Sigmoid colon (tissue), 7 donors: ENCODE measurements around the gene SLC9A9. TPM values are rescaled to one million over a fixed set of nuclear protein-coding genes. Genes with fewer than 3 reads are reported as not detected.

Experiments
- DNase-seq: peaks from one replicate; pipeline ENCODE4 v3.0.0-alpha.2; 2019
- H3K27ac ChIP-seq, 4 donors: fragments of 200-600 bp; sonication (generic); one replicate each; pipeline ENCODE4 v1.5.1; 2016 to 2019; ENCODE audit warnings: mild to moderate bottlenecking in 1 of 4
- H3K27me3 ChIP-seq, 3 donors: fragments of 200-600 bp; sonication (generic); one replicate each; pipeline ENCODE4 v1.5.1; 2019; ENCODE audit warnings: mild to moderate bottlenecking in 1 of 3
- H3K36me3 ChIP-seq, 4 donors: fragments of 200-600 bp; sonication (generic); one replicate each; pipeline ENCODE4 v1.5.1; 2016 to 2019
- H3K4me1 ChIP-seq, 4 donors: fragments of 200-600 bp; sonication (generic); one replicate each; pipeline ENCODE4 v1.5.1; 2017 to 2019
- H3K4me3 ChIP-seq, 4 donors: fragments of 200-600 bp; sonication (generic); one replicate each; pipeline ENCODE4 v1.5.1; 2017 to 2019; ENCODE audit warnings: mild to moderate bottlenecking in 2 of 4, moderate library complexity in 1 of 4
- H3K9me3 ChIP-seq, 4 donors: fragments of 200-600 bp in 3 of 4; sonication (generic) in 3 of 4; one replicate each; pipeline versions ENCODE4 v1.5.1 to v1.6.1; 2013 to 2019
- CTCF ChIP-seq, 4 experiments: fragments of 450-650 bp in 3 of 4; fragments of 200-600 bp in 1 of 4; IDR thresholded peaks; one replicate each; pipeline ENCODE4 v1.5.1; 2016 to 2019; ENCODE audit warnings: antibody characterized with exemption in 4 of 4, mild to moderate bottlenecking in 3 of 4, moderate library complexity in 2 of 4
- EP300 ChIP-seq, 4 donors: sonication (generic); formaldehyde crosslinking; IDR thresholded peaks; one replicate each; pipeline ENCODE4 v1.6.1; 2017; ENCODE audit warnings: antibody characterized with exemption in 4 of 4
- POLR2A ChIP-seq, 2 donors: fragments of 450-650 bp; IDR thresholded peaks; one replicate each; pipeline ENCODE4 v1.6.1; 2016; ENCODE audit warnings: antibody characterized with exemption in 2 of 2, mild to moderate bottlenecking in 2 of 2, moderate library complexity in 2 of 2
- POLR2AphosphoS5 ChIP-seq, 4 donors: sonication (generic); formaldehyde crosslinking; IDR thresholded peaks; one replicate each; pipeline ENCODE4 v1.6.1; 2017; ENCODE audit warnings: antibody characterized with exemption in 4 of 4
- WGBS, 2 donors: extraction: QIAGEN DNeasy Blood & Tissue Kit; methylation state at CpG; one replicate each; pipeline ENCODE4 v1.1.7; 2013; 5-methylcytosine and 5-hydroxymethylcytosine counted together
- intact Hi-C: fragments of 100-400 bp; cut with DNase I; formaldehyde crosslinking; loops from one replicate; pipeline ENCODE4 v1.15.1; 2023
- polyA plus RNA-seq, 3 donors: library from polyadenylated mRNA; stranded (reverse); fragments of 200-250 nt; gene quantifications; one replicate each; pipeline ENCODE4 v1.2.3, GENCODE V29; 2013
- total RNA-seq, 4 donors: library from RNA; depleted of rRNA; stranded (reverse); fragments of >200 nt; gene quantifications; one replicate each; pipeline ENCODE4 v1.1.0, GENCODE V29; 2016
- donor health status: healthy with polysubstance abuse.
- donor health status: Bipolar disorder and iron deficiency.
- donor health status: healthy.

SLC9A9 gene
- total and polyA plus RNA-seq, 7 donors = 2.4 to 29.9 (median 18.9) TPM

DNA sequence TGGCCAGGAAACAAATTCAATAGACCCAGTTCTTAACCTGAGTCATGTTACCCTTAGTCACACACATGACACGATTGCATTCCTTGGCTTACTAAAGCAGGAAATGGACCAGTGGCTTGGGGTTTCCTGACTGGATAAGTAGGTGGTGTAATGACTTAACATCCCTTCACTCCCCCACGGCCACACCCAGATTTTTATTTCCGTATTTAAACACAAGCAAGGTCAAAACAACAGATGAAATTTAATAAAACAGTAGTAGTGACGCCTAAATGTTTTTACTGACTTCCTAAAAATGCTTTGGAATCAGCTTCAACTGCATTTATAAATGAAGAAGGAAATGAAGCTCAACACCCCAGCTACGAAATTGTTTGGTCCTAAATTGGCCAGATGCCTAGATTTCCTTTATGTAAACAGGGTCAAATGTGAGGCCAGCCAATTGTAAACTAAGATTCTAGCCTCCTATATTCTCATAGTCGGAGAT is 404.4 kb downstream of the SLC9A9 start:
- Histone ChIP-seq H3K36me3 (no peaks in the 10 kb centered on the region), H3K4me3 (no peak overlapping the region), H3K9me3 (no peaks in the 10 kb centered on the region), H3K4me1 (no peaks in the 10 kb centered on the region), H3K27ac (peak overlapping the region in 2 of 4 donors; percentile 36 to 62), H3K27me3 (no peaks in the 10 kb centered on the region)
- intact Hi-C loops = no loop called here
- 8 to 30% methylated on average over 6 of the region's 6 CpGs for WGBS, 2 donors
- TF ChIP-seq POLR2A (IDR thresholded peaks at IDR 0.05) = no peak
- no peak for TF ChIP-seq CTCF (IDR thresholded peaks at IDR 0.05)
- TF ChIP-seq EP300 (IDR thresholded peaks at IDR 0.05) = peak in 2 of 4 donors; percentile 24 to 27
- TF ChIP-seq POLR2AphosphoS5 (IDR thresholded peaks at IDR 0.05) = peak in 3 of 4 donors; percentile 14 to 65 (median 18)
- DNase-seq = peak; percentile 73

DNA sequence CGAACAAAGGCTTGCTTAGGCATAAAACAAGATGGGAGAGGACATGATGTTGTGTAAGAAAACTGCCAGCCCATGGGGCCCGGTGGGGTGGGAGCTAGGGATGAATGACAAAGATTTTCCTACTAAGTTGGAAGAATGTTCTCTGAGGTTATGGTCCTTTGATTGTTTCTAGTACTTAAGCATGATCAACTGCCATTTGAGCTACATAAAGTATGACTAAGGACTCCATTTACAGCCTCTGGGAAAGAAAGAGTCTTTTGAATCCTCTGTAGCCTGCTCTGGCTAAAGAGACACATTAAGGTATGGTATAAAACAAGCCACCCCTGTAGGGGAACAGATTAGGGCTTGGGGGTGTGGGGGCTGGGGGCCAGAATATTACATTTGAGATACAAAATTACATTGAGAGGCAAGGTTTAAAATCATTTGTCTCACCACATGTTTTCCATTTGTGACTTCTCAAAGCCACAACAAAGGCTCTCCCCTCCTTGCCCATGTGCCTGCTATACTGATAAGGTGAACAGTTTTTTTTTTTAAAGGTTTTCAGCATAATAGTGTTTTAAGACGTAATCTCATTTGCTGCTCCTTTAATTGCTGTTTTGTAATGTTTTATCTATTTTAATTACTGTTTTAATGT is 405.3 kb downstream of the SLC9A9 start:
- H3K27ac ChIP-seq = no peak overlapping the region
- TF ChIP-seq POLR2AphosphoS5 (IDR thresholded peaks at IDR 0.05) (no peak), CTCF (IDR thresholded peaks at IDR 0.05) (no peak), EP300 (IDR thresholded peaks at IDR 0.05) (no peak), POLR2A (IDR thresholded peaks at IDR 0.05) (no peak)
- intact Hi-C loops = no loop called here
- DNase-seq = no peak
- no peak overlapping the region for H3K4me3 ChIP-seq
- no peaks in the 10 kb centered on the region for H3K36me3 ChIP-seq
- 79 to 80% methylated on average over 3 of the region's 3 CpGs for WGBS, 2 donors
- no peaks in the 10 kb centered on the region for H3K27me3 ChIP-seq
- H3K9me3 ChIP-seq = no peaks in the 10 kb centered on the region
- no peaks in the 10 kb centered on the region for H3K4me1 ChIP-seq

DNA sequence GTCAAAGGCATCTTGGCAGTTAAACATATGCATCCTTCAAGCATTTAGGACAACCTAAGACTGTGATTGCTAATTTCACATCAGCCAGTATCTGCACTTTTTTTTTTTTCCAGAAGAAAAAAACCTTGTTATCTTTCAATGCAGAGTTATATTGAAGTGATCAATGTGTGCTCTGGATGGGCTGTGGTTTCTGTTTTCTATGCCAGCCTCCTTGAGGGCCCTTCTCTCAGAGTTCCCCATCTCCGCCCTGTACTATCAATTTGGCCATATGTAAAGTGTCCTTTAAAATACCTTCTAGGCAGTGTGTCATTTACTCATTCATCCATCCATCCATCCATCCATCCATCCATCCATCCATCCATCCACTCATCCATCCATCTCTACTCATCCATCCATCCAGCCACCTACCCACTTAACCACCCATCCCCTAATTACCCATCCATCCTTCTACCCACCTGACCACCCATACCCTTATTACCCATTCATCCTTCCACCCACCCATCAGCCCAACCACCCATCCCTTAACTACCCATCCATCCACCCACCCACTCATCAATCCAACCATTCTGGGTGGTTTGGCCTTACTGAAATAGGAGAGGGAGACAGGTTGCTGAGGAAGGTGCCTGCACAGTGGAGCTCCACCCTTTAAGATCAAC is 406.6 kb downstream of the SLC9A9 start:
- H3K4me1 ChIP-seq = no peaks in the 10 kb centered on the region
- 93 to 97% methylated on average over 1 of the region's 1 CpG for WGBS, 2 donors
- H3K9me3 ChIP-seq = no peaks in the 10 kb centered on the region
- no peak for TF ChIP-seq POLR2A (IDR thresholded peaks at IDR 0.05)
- TF ChIP-seq EP300 (IDR thresholded peaks at IDR 0.05) = no peak
- TF ChIP-seq CTCF (IDR thresholded peaks at IDR 0.05) = no peak
- TF ChIP-seq POLR2AphosphoS5 (IDR thresholded peaks at IDR 0.05) = no peak
- DNase-seq = no peak
- H3K36me3 ChIP-seq = no peaks in the 10 kb centered on the region
- no peaks in the 10 kb centered on the region for H3K27me3 ChIP-seq
- H3K27ac ChIP-seq = no peak overlapping the region
- intact Hi-C loops = no loop called here
- H3K4me3 ChIP-seq = no peak overlapping the region

- Histone ChIP-seq H3K36me3 (no peaks in the 10 kb centered on the region), H3K9me3 (no peaks in the 10 kb centered on the region), H3K27me3 (no peaks in the 10 kb centered on the region), H3K4me1 (no peaks in the 10 kb centered on the region), H3K4me3 (no peak overlapping the region), H3K27ac (no peak overlapping the region)
- intact Hi-C loops = no loop called here
- DNase-seq = no peak
- TF ChIP-seq EP300 (IDR thresholded peaks at IDR 0.05) (no peak), POLR2A (IDR thresholded peaks at IDR 0.05) (no peak), CTCF (IDR thresholded peaks at IDR 0.05) (no peak), POLR2AphosphoS5 (IDR thresholded peaks at IDR 0.05) (no peak)
- WGBS, 2 donors = 83 to 90% methylated on average over 1 of the region's 1 CpG
These were observed 408.5 kb downstream of the SLC9A9 start for GRCh38 chr3:143439817-143440216.
